WTC11 (cell line): ENCODE data around the gene BDKRB2. TPM values are rescaled to one million over a fixed set of nuclear protein-coding genes. Genes with fewer than 3 reads are reported as not detected.

ENCODE experiments used
- ATAC-seq: fragments of 200-7000 bp; cut with Tn5 transposase; 2 replicates; pipeline ENCODE4 v1.10.0; 2021; ENCODE audit warnings: mild to moderate bottlenecking, moderate library complexity
- CTCF ChIA-PET: fragments of 300-600 bp; sonication (Branson Sonifier 250); formaldehyde crosslinking; loops from one replicate; lab custom pipeline; 2021; ENCODE audit warnings: antibody characterized with exemption; lab: Charles Lee
- POLR2A ChIA-PET: fragments of 350-600 bp; sonication (Branson Sonifier 250); formaldehyde crosslinking; loops from one replicate; lab custom pipeline; 2021; ENCODE audit warnings: antibody characterized with exemption; lab: Charles Lee
- DNase-seq: peaks from one replicate; pipeline ENCODE4 v3.0.0; 2021; ENCODE audit warnings: low spot score
- H3K27ac Mint-ChIP-seq: 2 replicates; pipeline ENCODE4 v1.8.0; 2021; ENCODE audit warnings: mixed read lengths
- H3K27me3 Mint-ChIP-seq: 2 replicates; pipeline ENCODE4 v1.8.0; 2021; ENCODE audit warnings: low read depth, mild to moderate bottlenecking, moderate library complexity, mixed read lengths
- H3K36me3 Mint-ChIP-seq: 2 replicates; pipeline ENCODE4 v1.8.0; 2021; ENCODE audit warnings: mixed read lengths
- H3K4me1 Mint-ChIP-seq: 2 replicates; pipeline ENCODE4 v1.8.0; 2022; ENCODE audit warnings: mixed read lengths
- H3K4me3 Mint-ChIP-seq: 2 replicates; pipeline ENCODE4 v1.8.0; 2021; ENCODE audit warnings: mild to moderate bottlenecking, moderate library complexity, mixed read lengths
- H3K9me3 Mint-ChIP-seq: 2 replicates; pipeline ENCODE4 v1.8.0; 2021; ENCODE audit warnings: mixed read lengths
- CBFB ChIP-seq: sonication (generic); formaldehyde crosslinking; IDR thresholded peaks from 2 replicates; pipeline ENCODE4 v1.8.1; 2022; ENCODE audit warnings: mild to moderate bottlenecking, low read depth, missing genetic modification reagents
- CREB1 ChIP-seq: sonication (generic); formaldehyde crosslinking; IDR thresholded peaks from 2 replicates; pipeline ENCODE4 v1.8.0; 2023; ENCODE audit warnings: mild to moderate bottlenecking, missing genetic modification reagents
- CREM ChIP-seq: sonication (generic); formaldehyde crosslinking; IDR thresholded peaks from 2 replicates; pipeline ENCODE4 v1.8.1; 2022; ENCODE audit warnings: mild to moderate bottlenecking, missing genetic modification reagents, moderate library complexity
- EMX1 ChIP-seq: fragments of 250-450 bp; sonication (Bioruptor Pico); IDR thresholded peaks from 2 replicates; pipeline ENCODE4 v1.8.0; 2021; ENCODE audit warnings: mild to moderate bottlenecking
- GTF2I ChIP-seq: fragments of 250-450 bp; sonication (Bioruptor Pico); conservative IDR thresholded peaks from 2 replicates; pipeline ENCODE4 v1.4.0; 2021; ENCODE audit warnings: mild to moderate bottlenecking
- JUN ChIP-seq: sonication (generic); formaldehyde crosslinking; IDR thresholded peaks from 2 replicates; pipeline ENCODE4 v1.8.0; 2023; ENCODE audit warnings: mild to moderate bottlenecking, missing genetic modification reagents
- MXD4 ChIP-seq: fragments of 250-450 bp; sonication (Bioruptor Pico); IDR thresholded peaks from 2 replicates; pipeline ENCODE4 v1.8.0; 2021; ENCODE audit warnings: mild to moderate bottlenecking, moderate library complexity, borderline replicate concordance
- ZNF121 ChIP-seq: sonication (generic); formaldehyde crosslinking; IDR thresholded peaks from 2 replicates; pipeline ENCODE4 v1.8.0; 2023; ENCODE audit warnings: missing genetic modification reagents
- total RNA-seq: library from RNA; stranded (reverse); gene quantifications from 3 replicates; pipeline ENCODE4 v1.2.3, GENCODE V29; 2021
- TF ChIP-seq, protein P1 (sequence below): sonication (generic); formaldehyde crosslinking; IDR thresholded peaks from 2 replicates; pipeline ENCODE4 v1.8.1; 2022; ENCODE audit warnings: missing genetic modification reagents, borderline replicate concordance
- TF ChIP-seq, protein P2 (sequence below): sonication (generic); formaldehyde crosslinking; IDR thresholded peaks from 2 replicates; pipeline ENCODE4 v1.8.1; 2023; ENCODE audit warnings: mild to moderate bottlenecking, moderate library complexity, missing genetic modification reagents
- TF ChIP-seq, protein P3 (sequence below): sonication (generic); formaldehyde crosslinking; IDR thresholded peaks from 2 replicates; pipeline ENCODE4 v1.8.1; 2022; ENCODE audit warnings: mild to moderate bottlenecking, moderate library complexity, missing genetic modification reagents
- TF ChIP-seq, protein P4 (sequence below): sonication (generic); formaldehyde crosslinking; IDR thresholded peaks from 2 replicates; pipeline ENCODE4 v1.8.0; 2022; ENCODE audit warnings: mild to moderate bottlenecking, missing genetic modification reagents
- TF ChIP-seq, protein P5 (sequence below): sonication (generic); formaldehyde crosslinking; IDR thresholded peaks from 2 replicates; pipeline ENCODE4 v1.8.1; 2022; ENCODE audit warnings: low read depth, missing genetic modification reagents, borderline replicate concordance
- TF ChIP-seq, protein P6 (sequence below): sonication (generic); formaldehyde crosslinking; IDR thresholded peaks from 2 replicates; pipeline ENCODE4 v1.8.0; 2022; ENCODE audit warnings: mild to moderate bottlenecking, missing genetic modification reagents
- TF ChIP-seq, protein P7 (sequence below): sonication (generic); formaldehyde crosslinking; IDR thresholded peaks from 2 replicates; pipeline ENCODE4 v1.8.0; 2023; ENCODE audit warnings: missing genetic modification reagents
- TF ChIP-seq, protein P8 (sequence below): fragments of 250-450 bp; sonication (Bioruptor Pico); IDR thresholded peaks from 2 replicates; pipeline ENCODE4 v1.9.0; 2021; ENCODE audit warnings: moderate library complexity, mild to moderate bottlenecking, inconsistent platforms, borderline replicate concordance
- TF ChIP-seq, protein P9 (sequence below): fragments of 250-450 bp; sonication (Bioruptor Pico); IDR thresholded peaks from 2 replicates; pipeline ENCODE4 v1.9.0; 2021; ENCODE audit warnings: mild to moderate bottlenecking

BDKRB2 gene
- total RNA-seq, 1 experiment from 2014 or later = 0.17 TPM

DNA sequence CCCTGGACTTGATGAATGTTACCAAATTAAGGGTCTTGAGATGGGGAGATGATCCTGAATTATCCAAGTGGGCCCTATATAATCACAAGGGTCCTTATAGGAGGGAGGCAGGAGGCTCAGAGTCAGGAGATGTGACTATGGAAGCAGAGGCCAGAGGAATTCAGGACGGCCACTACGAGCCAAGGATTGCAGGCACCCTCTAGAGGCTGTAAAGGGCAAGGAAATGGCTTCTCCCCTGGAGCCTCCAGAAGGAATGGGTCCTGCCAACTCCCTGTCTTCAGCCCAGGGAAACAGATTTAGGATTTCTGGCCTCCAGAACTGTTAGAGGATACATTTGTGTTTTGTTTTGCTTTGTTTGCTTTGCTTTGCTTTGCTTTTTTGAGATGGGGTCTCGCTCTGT is 60.2 kb downstream of the BDKRB2 start (continued):
- TF ChIP-seq, protein P1, sequence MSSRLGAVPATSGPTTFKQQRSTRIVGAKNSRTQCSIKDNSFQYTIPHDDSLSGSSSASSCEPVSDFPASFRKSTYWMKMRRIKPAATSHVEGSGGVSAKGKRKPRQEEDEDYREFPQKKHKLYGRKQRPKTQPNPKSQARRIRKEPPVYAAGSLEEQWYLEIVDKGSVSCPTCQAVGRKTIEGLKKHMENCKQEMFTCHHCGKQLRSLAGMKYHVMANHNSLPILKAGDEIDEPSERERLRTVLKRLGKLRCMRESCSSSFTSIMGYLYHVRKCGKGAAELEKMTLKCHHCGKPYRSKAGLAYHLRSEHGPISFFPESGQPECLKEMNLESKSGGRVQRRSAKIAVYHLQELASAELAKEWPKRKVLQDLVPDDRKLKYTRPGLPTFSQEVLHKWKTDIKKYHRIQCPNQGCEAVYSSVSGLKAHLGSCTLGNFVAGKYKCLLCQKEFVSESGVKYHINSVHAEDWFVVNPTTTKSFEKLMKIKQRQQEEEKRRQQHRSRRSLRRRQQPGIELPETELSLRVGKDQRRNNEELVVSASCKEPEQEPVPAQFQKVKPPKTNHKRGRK (CRISPR knock-in tag) = no peak
- TF ChIP-seq ZNF121 (CRISPR knock-in tag) (no peak), CREM (no peak), MXD4 (no peak), CBFB (no peak), EMX1 (CRISPR knock-in tag) (no peak), CREB1 (no peak)
- TF ChIP-seq, protein P2, sequence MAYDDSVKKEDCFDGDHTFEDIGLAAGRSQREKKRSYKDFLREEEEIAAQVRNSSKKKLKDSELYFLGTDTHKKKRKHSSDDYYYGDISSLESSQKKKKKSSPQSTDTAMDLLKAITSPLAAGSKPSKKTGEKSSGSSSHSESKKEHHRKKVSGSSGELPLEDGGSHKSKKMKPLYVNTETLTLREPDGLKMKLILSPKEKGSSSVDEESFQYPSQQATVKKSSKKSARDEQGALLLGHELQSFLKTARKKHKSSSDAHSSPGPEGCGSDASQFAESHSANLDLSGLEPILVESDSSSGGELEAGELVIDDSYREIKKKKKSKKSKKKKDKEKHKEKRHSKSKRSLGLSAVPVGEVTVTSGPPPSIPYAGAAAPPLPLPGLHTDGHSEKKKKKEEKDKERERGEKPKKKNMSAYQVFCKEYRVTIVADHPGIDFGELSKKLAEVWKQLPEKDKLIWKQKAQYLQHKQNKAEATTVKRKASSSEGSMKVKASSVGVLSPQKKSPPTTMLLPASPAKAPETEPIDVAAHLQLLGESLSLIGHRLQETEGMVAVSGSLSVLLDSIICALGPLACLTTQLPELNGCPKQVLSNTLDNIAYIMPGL = no peak
- TF ChIP-seq, protein P3, sequence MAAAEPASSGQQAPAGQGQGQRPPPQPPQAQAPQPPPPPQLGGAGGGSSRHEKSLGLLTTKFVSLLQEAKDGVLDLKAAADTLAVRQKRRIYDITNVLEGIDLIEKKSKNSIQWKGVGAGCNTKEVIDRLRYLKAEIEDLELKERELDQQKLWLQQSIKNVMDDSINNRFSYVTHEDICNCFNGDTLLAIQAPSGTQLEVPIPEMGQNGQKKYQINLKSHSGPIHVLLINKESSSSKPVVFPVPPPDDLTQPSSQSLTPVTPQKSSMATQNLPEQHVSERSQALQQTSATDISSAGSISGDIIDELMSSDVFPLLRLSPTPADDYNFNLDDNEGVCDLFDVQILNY = no peak
- TF ChIP-seq, protein P4, sequence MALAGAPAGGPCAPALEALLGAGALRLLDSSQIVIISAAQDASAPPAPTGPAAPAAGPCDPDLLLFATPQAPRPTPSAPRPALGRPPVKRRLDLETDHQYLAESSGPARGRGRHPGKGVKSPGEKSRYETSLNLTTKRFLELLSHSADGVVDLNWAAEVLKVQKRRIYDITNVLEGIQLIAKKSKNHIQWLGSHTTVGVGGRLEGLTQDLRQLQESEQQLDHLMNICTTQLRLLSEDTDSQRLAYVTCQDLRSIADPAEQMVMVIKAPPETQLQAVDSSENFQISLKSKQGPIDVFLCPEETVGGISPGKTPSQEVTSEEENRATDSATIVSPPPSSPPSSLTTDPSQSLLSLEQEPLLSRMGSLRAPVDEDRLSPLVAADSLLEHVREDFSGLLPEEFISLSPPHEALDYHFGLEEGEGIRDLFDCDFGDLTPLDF (CRISPR knock-in tag) = no peak
- TF ChIP-seq, protein P5, sequence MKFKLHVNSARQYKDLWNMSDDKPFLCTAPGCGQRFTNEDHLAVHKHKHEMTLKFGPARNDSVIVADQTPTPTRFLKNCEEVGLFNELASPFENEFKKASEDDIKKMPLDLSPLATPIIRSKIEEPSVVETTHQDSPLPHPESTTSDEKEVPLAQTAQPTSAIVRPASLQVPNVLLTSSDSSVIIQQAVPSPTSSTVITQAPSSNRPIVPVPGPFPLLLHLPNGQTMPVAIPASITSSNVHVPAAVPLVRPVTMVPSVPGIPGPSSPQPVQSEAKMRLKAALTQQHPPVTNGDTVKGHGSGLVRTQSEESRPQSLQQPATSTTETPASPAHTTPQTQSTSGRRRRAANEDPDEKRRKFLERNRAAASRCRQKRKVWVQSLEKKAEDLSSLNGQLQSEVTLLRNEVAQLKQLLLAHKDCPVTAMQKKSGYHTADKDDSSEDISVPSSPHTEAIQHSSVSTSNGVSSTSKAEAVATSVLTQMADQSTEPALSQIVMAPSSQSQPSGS (CRISPR knock-in tag) = no peak

DNA sequence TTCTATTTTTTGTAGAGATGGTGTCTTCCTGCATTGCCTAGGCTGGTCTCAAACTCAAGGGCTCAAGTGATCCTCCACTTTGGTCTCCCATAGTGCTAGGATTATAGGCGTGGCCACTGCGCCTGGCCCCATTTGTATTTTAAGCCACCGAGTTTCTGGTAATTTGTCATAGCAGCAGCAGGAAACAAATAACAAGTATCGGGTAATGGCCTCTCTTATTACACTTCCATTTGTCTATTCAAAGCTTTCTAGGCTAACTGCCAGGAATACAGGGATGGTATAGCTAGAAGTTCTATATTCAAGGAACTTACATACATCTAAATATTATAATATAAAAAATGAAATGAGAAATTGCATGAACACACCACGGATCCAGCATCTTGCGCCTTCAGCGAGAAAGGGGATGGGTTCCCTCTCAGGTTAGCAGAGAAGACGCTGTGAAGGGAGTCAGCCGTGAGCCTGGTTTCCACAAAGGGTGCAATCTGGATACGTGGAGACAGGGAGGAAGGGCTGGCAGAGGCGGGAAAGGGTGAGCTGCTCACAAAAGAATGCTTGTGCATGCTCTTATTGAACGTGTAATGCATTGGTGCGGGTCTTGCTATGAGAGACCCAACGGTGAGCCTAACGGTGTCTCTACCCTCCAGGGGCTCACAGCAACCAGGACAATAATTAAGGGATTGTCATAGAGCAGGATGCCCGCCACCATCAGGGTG is 60.9 kb downstream of the BDKRB2 start:
- DNase-seq (no peak), ATAC-seq (no peak)
- CTCF ChIA-PET = interaction anchor here (6.5 kb wide), 1 partner anchor 166 kb away, joined by 53 read pairs; no protein-coding TSS in a partner anchor

More for the DNA sequence above, 60.9 kb downstream of the BDKRB2 start:
- TF ChIP-seq, protein P4 (CRISPR knock-in tag) = no peak
- TF ChIP-seq, protein P6, sequence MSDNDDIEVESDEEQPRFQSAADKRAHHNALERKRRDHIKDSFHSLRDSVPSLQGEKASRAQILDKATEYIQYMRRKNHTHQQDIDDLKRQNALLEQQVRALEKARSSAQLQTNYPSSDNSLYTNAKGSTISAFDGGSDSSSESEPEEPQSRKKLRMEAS = no peak
- TF ChIP-seq, protein P3 = no peak
- no peak for TF ChIP-seq GTF2I (CRISPR knock-in tag)
- TF ChIP-seq, protein P7, sequence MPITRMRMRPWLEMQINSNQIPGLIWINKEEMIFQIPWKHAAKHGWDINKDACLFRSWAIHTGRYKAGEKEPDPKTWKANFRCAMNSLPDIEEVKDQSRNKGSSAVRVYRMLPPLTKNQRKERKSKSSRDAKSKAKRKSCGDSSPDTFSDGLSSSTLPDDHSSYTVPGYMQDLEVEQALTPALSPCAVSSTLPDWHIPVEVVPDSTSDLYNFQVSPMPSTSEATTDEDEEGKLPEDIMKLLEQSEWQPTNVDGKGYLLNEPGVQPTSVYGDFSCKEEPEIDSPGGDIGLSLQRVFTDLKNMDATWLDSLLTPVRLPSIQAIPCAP (CRISPR knock-in tag) = no peak
- TF ChIP-seq, protein P8, sequence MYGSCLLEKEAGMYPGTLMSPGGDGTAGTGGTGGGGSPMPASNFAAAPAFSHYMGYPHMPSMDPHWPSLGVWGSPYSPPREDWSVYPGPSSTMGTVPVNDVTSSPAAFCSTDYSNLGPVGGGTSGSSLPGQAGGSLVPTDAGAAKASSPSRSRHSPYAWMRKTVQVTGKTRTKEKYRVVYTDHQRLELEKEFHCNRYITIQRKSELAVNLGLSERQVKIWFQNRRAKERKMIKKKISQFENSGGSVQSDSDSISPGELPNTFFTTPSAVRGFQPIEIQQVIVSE (CRISPR knock-in tag) = no peak
- TF ChIP-seq, protein P9, sequence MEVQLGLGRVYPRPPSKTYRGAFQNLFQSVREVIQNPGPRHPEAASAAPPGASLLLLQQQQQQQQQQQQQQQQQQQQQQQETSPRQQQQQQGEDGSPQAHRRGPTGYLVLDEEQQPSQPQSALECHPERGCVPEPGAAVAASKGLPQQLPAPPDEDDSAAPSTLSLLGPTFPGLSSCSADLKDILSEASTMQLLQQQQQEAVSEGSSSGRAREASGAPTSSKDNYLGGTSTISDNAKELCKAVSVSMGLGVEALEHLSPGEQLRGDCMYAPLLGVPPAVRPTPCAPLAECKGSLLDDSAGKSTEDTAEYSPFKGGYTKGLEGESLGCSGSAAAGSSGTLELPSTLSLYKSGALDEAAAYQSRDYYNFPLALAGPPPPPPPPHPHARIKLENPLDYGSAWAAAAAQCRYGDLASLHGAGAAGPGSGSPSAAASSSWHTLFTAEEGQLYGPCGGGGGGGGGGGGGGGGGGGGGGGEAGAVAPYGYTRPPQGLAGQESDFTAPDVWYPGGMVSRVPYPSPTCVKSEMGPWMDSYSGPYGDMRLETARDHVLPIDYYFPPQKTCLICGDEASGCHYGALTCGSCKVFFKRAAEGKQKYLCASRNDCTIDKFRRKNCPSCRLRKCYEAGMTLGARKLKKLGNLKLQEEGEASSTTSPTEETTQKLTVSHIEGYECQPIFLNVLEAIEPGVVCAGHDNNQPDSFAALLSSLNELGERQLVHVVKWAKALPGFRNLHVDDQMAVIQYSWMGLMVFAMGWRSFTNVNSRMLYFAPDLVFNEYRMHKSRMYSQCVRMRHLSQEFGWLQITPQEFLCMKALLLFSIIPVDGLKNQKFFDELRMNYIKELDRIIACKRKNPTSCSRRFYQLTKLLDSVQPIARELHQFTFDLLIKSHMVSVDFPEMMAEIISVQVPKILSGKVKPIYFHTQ (CRISPR knock-in tag) = no peak
- no peak for TF ChIP-seq CBFB
- TF ChIP-seq JUN (CRISPR knock-in tag) = no peak
- TF ChIP-seq, all 79 proteins: peak for 0
- H3K9me3 Mint-ChIP-seq = no peaks in the 10 kb centered on the region
- no peaks in the 10 kb centered on the region for H3K4me1 Mint-ChIP-seq
- H3K27ac Mint-ChIP-seq = no peak overlapping the region
- H3K27me3 Mint-ChIP-seq = no peaks in the 10 kb centered on the region
- POLR2A ChIA-PET = no interaction called here
- no peak overlapping the region for H3K4me3 Mint-ChIP-seq
- H3K36me3 Mint-ChIP-seq = no peaks in the 10 kb centered on the region
